ENCODE data around the gene GPR157.
"Not testable (repeated sequence)": the region's sequence is repeated elsewhere in the genome, so short reads cannot be mapped to it uniquely, and the experiment has no call there.

The GPR157 gene

DNA sequence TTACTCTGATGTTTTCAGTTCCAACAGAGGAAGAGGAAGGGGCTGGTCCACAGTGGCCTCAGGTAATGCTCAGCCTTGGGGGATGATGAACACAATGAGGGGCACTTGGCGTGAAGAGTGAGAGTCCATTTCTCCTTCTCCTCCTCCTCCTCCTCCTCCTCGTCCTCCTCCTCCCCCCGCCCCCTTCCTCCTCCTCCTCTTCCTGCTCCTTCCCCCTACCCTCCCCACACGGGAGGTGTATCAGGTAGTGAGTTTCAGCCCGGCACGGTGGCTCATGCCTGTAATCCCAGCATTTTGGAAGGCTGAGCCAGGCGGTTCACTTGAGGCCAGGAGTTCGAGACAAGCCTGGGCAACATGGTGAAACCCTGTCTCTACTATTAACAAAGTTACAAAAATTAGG is 17.3 kb upstream of the GPR157 start:
- no peak overlapping the region for H3K4me3 ChIP-seq (ENCODE audit: low read length)
- TF ChIP-seq, protein P1, sequence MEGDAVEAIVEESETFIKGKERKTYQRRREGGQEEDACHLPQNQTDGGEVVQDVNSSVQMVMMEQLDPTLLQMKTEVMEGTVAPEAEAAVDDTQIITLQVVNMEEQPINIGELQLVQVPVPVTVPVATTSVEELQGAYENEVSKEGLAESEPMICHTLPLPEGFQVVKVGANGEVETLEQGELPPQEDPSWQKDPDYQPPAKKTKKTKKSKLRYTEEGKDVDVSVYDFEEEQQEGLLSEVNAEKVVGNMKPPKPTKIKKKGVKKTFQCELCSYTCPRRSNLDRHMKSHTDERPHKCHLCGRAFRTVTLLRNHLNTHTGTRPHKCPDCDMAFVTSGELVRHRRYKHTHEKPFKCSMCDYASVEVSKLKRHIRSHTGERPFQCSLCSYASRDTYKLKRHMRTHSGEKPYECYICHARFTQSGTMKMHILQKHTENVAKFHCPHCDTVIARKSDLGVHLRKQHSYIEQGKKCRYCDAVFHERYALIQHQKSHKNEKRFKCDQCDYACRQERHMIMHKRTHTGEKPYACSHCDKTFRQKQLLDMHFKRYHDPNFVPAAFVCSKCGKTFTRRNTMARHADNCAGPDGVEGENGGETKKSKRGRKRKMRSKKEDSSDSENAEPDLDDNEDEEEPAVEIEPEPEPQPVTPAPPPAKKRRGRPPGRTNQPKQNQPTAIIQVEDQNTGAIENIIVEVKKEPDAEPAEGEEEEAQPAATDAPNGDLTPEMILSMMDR (conservative IDR thresholded peaks at IDR 0.05; ENCODE audit: low read depth, low read length), result no peak
- no peak for DNase-seq (ENCODE audit: low read depth)

DNA sequence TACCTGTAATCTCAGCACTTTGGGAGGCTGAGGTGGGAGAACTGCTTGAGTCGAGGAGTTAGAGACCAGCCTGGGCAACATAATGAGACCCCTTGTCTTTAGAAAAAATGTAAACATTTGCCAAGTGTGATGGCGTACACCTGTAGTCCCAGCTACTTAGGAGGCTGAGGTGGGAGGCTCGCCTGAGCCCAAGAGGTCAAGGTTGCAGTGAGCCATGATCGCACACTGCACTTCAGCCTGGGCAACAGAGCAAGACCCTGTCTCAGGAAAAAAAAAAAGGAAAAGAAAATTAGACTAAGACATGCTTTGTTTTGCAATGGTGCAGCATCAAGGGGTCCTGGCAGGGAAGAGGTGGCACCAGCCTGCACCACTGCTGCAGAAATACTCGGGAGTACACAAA is 16.8 kb upstream of the GPR157 start:
- TF ChIP-seq, protein P1 (conservative IDR thresholded peaks at IDR 0.05; ENCODE audit: low read depth, low read length), result no peak
- DNase-seq (ENCODE audit: low read depth), result no peak
- H3K4me3 ChIP-seq (ENCODE audit: low read length), result no peak overlapping the region

DNA sequence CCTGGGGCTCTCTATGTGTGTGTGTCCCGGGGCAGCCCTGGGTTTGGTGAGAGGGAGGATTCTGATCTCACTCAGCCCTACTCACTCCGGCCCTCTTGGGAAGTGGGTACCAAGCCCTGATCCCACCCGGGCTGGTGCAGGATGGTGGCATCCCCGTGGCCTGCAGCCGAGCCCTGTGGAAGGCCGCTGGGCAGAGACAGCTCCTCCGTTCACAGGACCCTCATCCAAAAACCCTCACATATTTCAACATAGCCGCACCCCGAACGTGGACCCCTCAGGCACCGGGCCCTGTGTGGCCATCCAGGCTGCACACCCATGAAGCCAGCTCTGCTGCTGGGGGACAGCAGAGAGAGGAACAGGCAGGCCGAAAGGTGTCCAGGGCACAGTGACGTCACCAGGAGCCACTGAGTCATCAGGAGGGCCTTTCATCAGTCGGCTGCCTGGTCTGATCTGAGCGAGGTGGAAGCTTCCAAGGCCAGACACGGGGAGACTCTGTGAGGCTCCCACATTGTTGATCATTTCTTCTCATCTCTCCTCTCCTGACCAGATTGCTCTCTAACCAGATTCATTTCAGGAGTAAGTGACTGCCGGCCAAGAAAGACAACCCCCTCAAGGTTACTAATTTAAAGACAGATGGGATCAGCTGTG is 16.2 kb upstream of the GPR157 start:
- DNase-seq (ENCODE audit: low read depth), result no peak
- H3K4me3 ChIP-seq (ENCODE audit: low read length), result no peak overlapping the region

DNA sequence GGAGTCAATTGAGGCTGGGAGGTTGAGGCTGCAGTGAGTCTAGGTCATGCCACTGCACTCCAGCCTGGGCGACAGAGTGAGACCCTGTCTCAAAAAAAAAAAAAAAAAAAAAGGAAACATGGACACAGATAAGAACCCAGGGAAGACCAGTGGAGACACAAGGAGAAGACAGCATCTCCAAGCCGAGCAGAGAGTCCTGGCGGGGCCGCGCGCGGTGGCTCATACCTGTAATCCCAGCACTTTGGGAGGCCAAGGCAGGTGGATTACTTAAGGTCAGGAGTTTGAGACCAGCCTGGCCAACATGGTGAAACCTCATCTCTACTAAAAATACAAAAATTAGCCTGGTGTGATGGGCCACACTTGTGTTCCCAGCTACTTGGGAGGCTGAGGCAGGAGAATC is 15.6 kb upstream of the GPR157 start:
- not testable (repeated sequence) for DNase-seq (ENCODE audit: low read depth); H3K4me3 ChIP-seq (ENCODE audit: low read length)

More for the DNA sequence above, 16.2 kb upstream of the GPR157 start:
- TF ChIP-seq, protein P1 (conservative IDR thresholded peaks at IDR 0.05; ENCODE audit: low read depth, low read length), result no peak

DNA sequence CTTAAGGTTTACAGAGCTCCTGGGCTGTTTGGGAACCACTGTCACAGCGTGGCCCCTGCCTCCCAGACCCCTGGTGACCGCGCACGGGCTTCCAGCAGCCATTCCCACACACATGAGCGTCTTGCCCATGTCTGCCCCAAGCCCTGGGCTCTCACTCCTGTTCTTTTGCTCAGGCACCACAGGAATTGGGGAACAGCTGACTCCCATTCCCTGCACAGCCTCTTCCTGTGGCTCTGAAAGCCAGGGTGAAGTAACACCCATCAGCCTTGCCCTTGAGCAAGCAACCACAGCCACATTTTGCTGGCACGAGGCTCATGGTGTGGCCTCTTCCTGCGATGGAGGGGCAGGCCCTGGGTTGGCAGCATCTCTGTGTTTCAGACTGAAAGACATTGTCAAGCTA is 14.3 kb upstream of the GPR157 start:
- no peak for DNase-seq (ENCODE audit: low read depth)
- no peak overlapping the region for H3K4me3 ChIP-seq (ENCODE audit: low read length)
- TF ChIP-seq, protein P1 (conservative IDR thresholded peaks at IDR 0.05; ENCODE audit: low read depth, low read length), result no peak

DNA sequence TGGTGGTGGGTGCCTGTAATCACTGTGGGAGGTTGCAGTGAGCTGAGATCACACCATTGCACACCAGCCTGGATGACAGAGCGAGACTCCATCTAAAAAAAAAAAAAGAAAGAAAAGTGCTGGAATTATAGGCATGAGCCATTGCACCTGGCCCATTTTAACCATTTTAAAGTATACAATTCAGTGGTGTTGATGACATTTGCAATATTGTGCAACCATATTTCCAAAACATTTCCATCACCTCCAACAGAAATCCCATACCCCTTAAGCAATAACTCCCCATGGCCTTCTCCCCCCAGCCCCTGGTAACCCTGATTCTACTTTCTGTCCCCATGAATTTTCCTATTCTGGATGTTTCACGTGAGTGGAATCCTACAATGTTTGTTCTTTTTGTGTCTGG is 11.0 kb upstream of the GPR157 start:
- H3K4me3 ChIP-seq (ENCODE audit: low read length), result no peak overlapping the region
- DNase-seq (ENCODE audit: low read depth), result no peak
- TF ChIP-seq, protein P1 (conservative IDR thresholded peaks at IDR 0.05; ENCODE audit: low read depth, low read length), result no peak

DNA sequence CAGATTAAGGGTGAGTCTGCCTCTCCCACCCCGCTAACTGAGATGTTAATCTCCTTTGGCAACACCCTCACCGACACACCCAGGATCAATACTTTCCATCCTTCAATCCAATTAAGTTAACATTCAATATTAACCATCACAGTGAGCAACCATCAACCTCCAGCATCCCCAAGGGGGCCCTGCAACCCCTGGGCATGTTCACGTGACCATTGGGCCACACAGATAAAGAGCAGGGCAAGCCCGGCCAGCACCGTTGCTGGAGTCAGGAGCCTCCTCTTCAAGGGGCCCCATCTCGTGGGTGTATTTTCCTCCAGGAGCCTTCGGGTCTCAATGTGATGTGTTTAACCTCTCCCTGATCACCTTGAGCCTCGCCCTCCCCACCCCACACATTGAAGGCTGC is 8.0 kb upstream of the GPR157 start:
- TF ChIP-seq, protein P1 (conservative IDR thresholded peaks at IDR 0.05; ENCODE audit: low read depth, low read length), result no peak
- H3K4me3 ChIP-seq (ENCODE audit: low read length), result no peak overlapping the region
- no peak for DNase-seq (ENCODE audit: low read depth)
